Type B pancreatic cell (in vitro differentiated cells): ENCODE results near the gene LIN7B. TPM values are rescaled to one million over a fixed set of nuclear protein-coding genes. Genes with fewer than 3 reads are reported as not detected.

Source experiments
- DNase-seq: peaks from one replicate; pipeline ENCODE4 v3.0.0; 2021; ENCODE audit warnings: mixed read lengths; ENCODE audit not compliant: unreplicated experiment; ENCODE audit errors: extremely low spot score
- H3K27ac Mint-ChIP-seq: 2 replicates; pipeline ENCODE4 v1.8.0; 2021; ENCODE audit warnings: mild to moderate bottlenecking, mixed read lengths
- H3K27me3 Mint-ChIP-seq: 2 replicates; pipeline ENCODE4 v1.8.0; 2021; ENCODE audit warnings: mixed read lengths
- H3K36me3 Mint-ChIP-seq: 2 replicates; pipeline ENCODE4 v1.8.0; 2021; ENCODE audit warnings: mixed read lengths
- H3K4me1 Mint-ChIP-seq: one replicate; pipeline ENCODE4 v1.8.0; 2021; ENCODE audit warnings: mixed read lengths; ENCODE audit not compliant: unreplicated experiment
- H3K4me3 Mint-ChIP-seq: 2 replicates; pipeline ENCODE4 v1.8.0; 2021; ENCODE audit warnings: mild to moderate bottlenecking, mixed read lengths
- H3K9me3 Mint-ChIP-seq: 2 replicates; pipeline ENCODE4 v1.8.0; 2021; ENCODE audit warnings: mixed read lengths
- total RNA-seq: library from RNA; stranded (reverse); gene quantifications from 2 replicates; pipeline ENCODE4 v1.2.1, GENCODE V29; 2021; ENCODE audit warnings: low replicate concordance
- TF ChIP-seq, protein P1 (sequence below): fragments of 200-600 bp; sonication (generic); conservative IDR thresholded peaks from 2 replicates; pipeline ENCODE4 v1.5.0; 2021; ENCODE audit warnings: antibody characterized with exemption, mild to moderate bottlenecking

The LIN7B gene
- total RNA-seq, 1 donor from 2014 or later = 10.6 TPM

DNA sequence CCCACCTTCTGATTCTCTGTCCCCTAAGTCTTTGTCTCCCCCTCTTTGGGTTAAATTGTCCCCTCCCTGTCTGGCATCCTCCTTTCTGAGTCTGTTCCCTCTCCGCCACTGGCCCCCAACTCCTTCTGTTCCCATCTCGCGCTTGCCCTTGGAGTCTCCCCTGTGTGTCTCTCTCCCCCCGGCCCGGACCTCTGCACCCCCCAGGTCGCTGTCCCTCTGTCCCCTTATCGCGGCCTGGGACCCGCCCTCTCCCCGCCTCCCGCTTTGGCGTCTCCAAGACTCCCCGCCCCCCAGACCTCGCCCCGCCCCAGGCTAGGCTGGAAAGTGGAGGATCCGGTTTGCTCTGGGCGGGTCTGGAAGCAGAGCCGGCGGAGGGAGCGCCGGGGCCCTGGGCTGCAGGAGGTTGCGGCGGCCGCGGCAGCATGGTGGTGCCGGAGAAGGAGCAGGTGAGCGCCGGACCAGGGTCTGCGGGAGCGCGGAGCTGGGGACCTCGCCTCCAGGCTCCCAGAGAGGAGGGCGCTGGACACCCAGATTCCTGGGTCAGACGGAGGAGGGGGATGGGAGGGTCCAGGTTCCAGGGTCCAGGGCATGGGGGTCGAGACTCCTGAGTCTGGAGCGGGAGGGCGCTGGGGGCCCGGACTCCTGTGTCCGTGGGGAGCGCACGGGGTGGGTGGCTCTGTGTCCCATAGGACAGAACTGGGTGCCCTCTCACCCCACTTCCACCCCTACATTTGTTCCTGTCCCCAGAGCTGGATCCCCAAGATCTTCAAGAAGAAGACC is 43.5 kb downstream of the LIN7B start, which contains the start of gene TRPM4:
TRPM4 (plus strand) TSS at position 348 of the 780 bp plus-strand sequence; CDS start at position 423, 75 bp downstream.
- peak; percentile 92 for DNase-seq
- TF ChIP-seq, protein P1, sequence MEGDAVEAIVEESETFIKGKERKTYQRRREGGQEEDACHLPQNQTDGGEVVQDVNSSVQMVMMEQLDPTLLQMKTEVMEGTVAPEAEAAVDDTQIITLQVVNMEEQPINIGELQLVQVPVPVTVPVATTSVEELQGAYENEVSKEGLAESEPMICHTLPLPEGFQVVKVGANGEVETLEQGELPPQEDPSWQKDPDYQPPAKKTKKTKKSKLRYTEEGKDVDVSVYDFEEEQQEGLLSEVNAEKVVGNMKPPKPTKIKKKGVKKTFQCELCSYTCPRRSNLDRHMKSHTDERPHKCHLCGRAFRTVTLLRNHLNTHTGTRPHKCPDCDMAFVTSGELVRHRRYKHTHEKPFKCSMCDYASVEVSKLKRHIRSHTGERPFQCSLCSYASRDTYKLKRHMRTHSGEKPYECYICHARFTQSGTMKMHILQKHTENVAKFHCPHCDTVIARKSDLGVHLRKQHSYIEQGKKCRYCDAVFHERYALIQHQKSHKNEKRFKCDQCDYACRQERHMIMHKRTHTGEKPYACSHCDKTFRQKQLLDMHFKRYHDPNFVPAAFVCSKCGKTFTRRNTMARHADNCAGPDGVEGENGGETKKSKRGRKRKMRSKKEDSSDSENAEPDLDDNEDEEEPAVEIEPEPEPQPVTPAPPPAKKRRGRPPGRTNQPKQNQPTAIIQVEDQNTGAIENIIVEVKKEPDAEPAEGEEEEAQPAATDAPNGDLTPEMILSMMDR = no peak
- H3K9me3 Mint-ChIP-seq = peaks cover 10% of the 10 kb centered on the region
- peaks cover 7% of the 10 kb centered on the region for H3K36me3 Mint-ChIP-seq
- H3K4me3 Mint-ChIP-seq = peak within 1 kb of the TSS; percentile 89
- H3K27me3 Mint-ChIP-seq = peaks cover 5% of the 10 kb centered on the region
- H3K27ac Mint-ChIP-seq = peak within 1 kb of the TSS; percentile 85
- peaks cover 23% of the 10 kb centered on the region for H3K4me1 Mint-ChIP-seq

DNA sequence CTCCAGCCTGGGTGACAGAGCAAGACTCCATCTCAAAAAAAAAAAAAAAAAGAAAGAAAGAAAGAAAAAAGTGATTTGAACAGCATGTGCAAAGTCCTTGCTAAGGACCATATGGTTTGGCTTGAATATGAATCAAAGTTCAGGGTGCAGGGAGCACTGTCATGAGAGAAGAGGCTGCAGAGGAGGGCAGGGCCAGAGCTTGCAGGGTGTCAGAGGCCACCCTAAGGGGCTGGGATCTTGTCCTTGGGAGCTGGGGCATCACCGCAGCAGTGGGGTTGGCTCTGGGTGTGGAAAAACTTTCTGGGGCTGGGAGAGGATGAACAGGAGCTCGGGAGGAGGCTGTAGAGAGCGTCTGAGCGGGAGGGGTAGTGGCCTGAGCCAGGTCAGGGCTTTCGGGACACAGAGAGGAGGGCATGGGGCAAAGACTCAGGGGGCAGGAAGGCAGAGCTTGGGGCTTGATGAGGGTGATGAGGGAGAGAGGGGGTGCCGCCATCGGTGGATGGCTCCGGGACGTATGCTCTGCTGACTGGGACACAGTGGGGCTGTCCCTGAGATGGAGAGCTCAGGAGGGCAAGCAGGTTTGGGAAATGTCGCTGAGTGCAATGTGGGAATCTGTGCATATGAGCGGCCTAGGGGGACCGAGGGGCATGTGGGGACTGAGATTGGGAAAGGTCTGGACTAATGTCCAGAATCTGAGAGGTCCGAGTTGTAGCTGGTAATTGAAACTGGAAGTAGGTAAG is 46.5 kb downstream of the LIN7B start:
- no peak overlapping the region for H3K27ac Mint-ChIP-seq

DNA sequence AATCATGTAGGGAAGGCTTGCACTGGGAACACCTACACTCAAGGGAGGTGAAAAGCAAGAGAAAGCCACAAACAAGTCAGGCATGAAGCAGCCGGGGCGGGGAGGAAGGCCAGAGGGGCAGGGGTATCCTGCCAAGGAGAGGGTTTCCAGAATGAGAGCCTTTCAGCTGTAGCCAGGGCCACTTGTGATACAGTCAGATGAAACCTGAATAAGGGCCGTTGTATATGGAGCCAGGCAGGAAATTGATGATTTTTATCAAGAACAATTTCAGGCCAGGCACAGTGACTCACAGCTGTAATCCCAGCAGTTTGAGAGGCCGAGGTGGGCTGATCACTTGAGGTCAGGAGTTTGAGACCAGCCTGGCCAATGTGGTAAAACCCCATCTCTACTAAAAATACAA is 47.8 kb downstream of the LIN7B start:
- no peak overlapping the region for H3K27ac Mint-ChIP-seq
- H3K27me3 Mint-ChIP-seq = peaks cover 3% of the 10 kb centered on the region
- H3K4me1 Mint-ChIP-seq = peaks cover 14% of the 10 kb centered on the region

More for the DNA sequence above, 46.5 kb downstream of the LIN7B start:
- TF ChIP-seq, protein P1 = no peak
- no peak for DNase-seq
- Mint-ChIP-seq H3K4me1 (peaks cover 20% of the 10 kb centered on the region), H3K9me3 (no peaks in the 10 kb centered on the region), H3K36me3 (peaks cover 7% of the 10 kb centered on the region), H3K27me3 (peaks cover 5% of the 10 kb centered on the region), H3K4me3 (peak overlapping the region; percentile 35)

DNA sequence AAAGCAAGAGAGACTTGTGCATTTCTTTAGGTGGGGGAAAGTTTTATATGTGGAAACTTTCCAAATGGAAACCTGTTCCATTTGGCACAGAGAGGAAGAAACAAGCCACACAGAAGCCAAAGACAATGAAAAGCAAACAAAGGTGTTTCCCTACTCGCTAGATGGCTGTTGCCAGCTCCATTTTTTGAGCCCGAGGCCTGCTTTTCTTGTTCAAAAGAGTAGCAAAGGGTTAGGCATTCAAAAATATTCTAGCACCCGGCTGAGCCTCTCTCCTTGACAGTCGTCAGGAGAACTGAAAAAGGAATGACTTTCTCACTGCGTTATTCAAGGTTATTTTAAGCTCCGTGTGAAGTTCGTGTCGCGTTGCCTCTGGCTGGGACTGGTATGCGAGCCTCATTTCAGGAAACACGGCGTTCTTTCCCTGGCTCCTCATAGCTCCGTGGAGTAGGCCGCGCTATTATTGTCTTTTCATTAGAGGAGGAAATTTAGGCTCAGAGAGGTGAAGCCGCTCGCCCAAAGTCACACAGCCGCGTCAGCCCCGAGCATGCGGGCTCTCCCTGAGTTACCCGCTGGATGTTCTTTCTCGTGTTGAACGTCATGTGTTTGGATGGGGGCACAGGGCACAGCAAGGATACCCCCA is 51.1 kb downstream of the LIN7B start:
- Mint-ChIP-seq H3K27me3 (no peaks in the 10 kb centered on the region), H3K9me3 (no peaks in the 10 kb centered on the region), H3K27ac (peak overlapping the region; percentile 70), H3K36me3 (peaks cover 7% of the 10 kb centered on the region), H3K4me3 (no peak overlapping the region), H3K4me1 (peaks cover 7% of the 10 kb centered on the region)
- no peak for DNase-seq
- TF ChIP-seq, protein P1 = no peak

More for the DNA sequence above, 47.8 kb downstream of the LIN7B start:
- Mint-ChIP-seq H3K9me3 (no peaks in the 10 kb centered on the region), H3K4me3 (no peak overlapping the region), H3K36me3 (peaks cover 7% of the 10 kb centered on the region)
- TF ChIP-seq, protein P1 = no peak
- no peak for DNase-seq

DNA sequence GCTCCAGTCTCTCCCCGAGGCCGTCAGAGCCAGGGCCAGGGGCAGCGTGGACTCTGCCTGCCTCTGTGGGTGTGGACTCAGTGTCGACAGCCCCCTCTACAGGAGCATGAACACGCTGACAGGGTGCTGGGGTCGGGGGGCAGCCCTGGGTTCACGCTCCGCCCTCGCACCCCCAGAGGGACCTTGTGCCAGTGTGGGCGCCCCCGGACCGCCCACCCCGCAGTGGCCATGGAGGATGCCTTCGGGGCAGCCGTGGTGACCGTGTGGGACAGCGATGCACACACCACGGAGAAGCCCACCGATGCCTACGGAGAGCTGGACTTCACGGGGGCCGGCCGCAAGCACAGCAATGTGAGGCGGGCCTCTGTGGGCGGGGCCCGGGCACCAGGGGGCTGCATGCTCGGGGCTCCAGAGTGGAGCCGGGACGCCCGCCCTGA is 51.7 kb downstream of the LIN7B start:
- H3K36me3 Mint-ChIP-seq = peaks cover 5% of the 10 kb centered on the region
- H3K4me3 Mint-ChIP-seq = no peak overlapping the region

More for the DNA sequence above, 51.7 kb downstream of the LIN7B start:
- DNase-seq = no peak
- Mint-ChIP-seq H3K27ac (peak overlapping the region; percentile 70), H3K27me3 (no peaks in the 10 kb centered on the region), H3K4me1 (peaks cover 2% of the 10 kb centered on the region), H3K9me3 (no peaks in the 10 kb centered on the region)
- TF ChIP-seq, protein P1 = no peak
